Suppressor macrophage treated with lipopolysaccharide for 4 hours (primary cell): Measurements from ENCODE around the gene XPNPEP2.

Source experiments
- DNase-seq: peaks from one replicate; pipeline ENCODE4 v3.0.0-alpha.2; 2020

XPNPEP2 gene

GRCh38 chrX:129781134-129781672, 42.4 kb downstream of the XPNPEP2 start:
- peak; percentile 86 for DNase-seq

GRCh38 chrX:129781680-129782495, 43.1 kb downstream of the XPNPEP2 start:
- DNase-seq, result peak; percentile 41

GRCh38 chrX:129782706-129783105, 43.9 kb downstream of the XPNPEP2 start:
- DNase-seq, result peak; percentile 68

GRCh38 chrX:129783291-129783713, 44.5 kb downstream of the XPNPEP2 start:
- no peak for DNase-seq

- DNase-seq, result peak; percentile 76
Measured at GRCh38 chrX:129784371-129784770, 45.6 kb downstream of the XPNPEP2 start.

GRCh38 chrX:129785160-129785947, 46.6 kb downstream of the XPNPEP2 start:
- DNase-seq, result no peak

- DNase-seq, result peak; percentile 52
Measured at GRCh38 chrX:129786210-129786651, 47.5 kb downstream of the XPNPEP2 start.

- DNase-seq, result no peak
Measured at GRCh38 chrX:129787336-129788055, 48.7 kb downstream of the XPNPEP2 start.

- no peak for DNase-seq
Measured at GRCh38 chrX:129788527-129788926, 49.7 kb downstream of the XPNPEP2 start.

GRCh38 chrX:129790146-129790545, 51.4 kb downstream of the XPNPEP2 start:
- DNase-seq, result no peak

GRCh38 chrX:129790808-129791207, 52.0 kb downstream of the XPNPEP2 start:
- DNase-seq, result no peak

- no peak for DNase-seq
Measured at GRCh38 chrX:129791336-129791735, 52.6 kb downstream of the XPNPEP2 start.

GRCh38 chrX:129791961-129792570, 53.3 kb downstream of the XPNPEP2 start:
- no peak for DNase-seq

- no peak for DNase-seq
Measured at GRCh38 chrX:129792586-129793291, 54.0 kb downstream of the XPNPEP2 start.

- DNase-seq, result no peak
Measured at GRCh38 chrX:129793604-129794191, 54.9 kb downstream of the XPNPEP2 start.

GRCh38 chrX:129795584-129795983, 56.8 kb downstream of the XPNPEP2 start:
- DNase-seq, result no peak

GRCh38 chrX:129797251-129797906, 58.6 kb downstream of the XPNPEP2 start:
- no peak for DNase-seq

- DNase-seq, result no peak
Measured at GRCh38 chrX:129798456-129798855, 59.7 kb downstream of the XPNPEP2 start.

GRCh38 chrX:129798888-129799287, 60.1 kb downstream of the XPNPEP2 start:
- peak; percentile 52 for DNase-seq

- DNase-seq, result no peak
Measured at GRCh38 chrX:129800186-129800585, 61.4 kb downstream of the XPNPEP2 start.

GRCh38 chrX:129802863-129803262, 64.1 kb downstream of the XPNPEP2 start:
- DNase-seq, result no peak
